Measurements from ENCODE around the gene UNC5CL.
A peak's percentile ranks its signal among the peaks of the same experiment; 100 is the strongest.

The UNC5CL gene

GRCh38 chr6:40986921-40987819, 51.9 kb downstream of the UNC5CL start:
- peak in 1 of 42 donors; percentile 17 for DNase-seq

GRCh38 chr6:40986364-40986763, 52.7 kb downstream of the UNC5CL start:
- intact Hi-C loops (cut with DNase I): no loop called here
- no peak for DNase-seq

More at GRCh38 chr6:40986921-40987819, 51.9 kb downstream of the UNC5CL start:
- intact Hi-C loops (cut with DNase I): no loop called here

- intact Hi-C loops (cut with DNase I): no loop called here
- DNase-seq: no peak
Measured at GRCh38 chr6:40983752-40984151, 55.3 kb downstream of the UNC5CL start.

- intact Hi-C loops (cut with DNase I): no loop called here
- DNase-seq: no peak
Measured at GRCh38 chr6:40982917-40983316, 56.1 kb downstream of the UNC5CL start.

GRCh38 chr6:40978687-40979289, 60.2 kb downstream of the UNC5CL start:
- no peak for DNase-seq
- intact Hi-C loops (cut with DNase I): no loop called here

- DNase-seq: no peak
- intact Hi-C loops (cut with DNase I): no loop called here
Measured at GRCh38 chr6:40977695-40978094, 61.3 kb downstream of the UNC5CL start.

GRCh38 chr6:40977085-40977484, 61.9 kb downstream of the UNC5CL start:
- intact Hi-C loops (cut with DNase I): no loop called here
- DNase-seq: no peak
